Activated CD4-positive, alpha-beta memory T cell treated with anti-CD3 and anti-CD28 coated beads for 36 hours (primary cell): Measurements from ENCODE around the gene FBXW12. TPM values are rescaled to one million over a fixed set of nuclear protein-coding genes. Genes with fewer than 3 reads are reported as not detected.
"Not testable (repeated sequence)": the region's sequence is repeated elsewhere in the genome, so short reads cannot be mapped to it uniquely, and the experiment has no call there.

Experiments used
- CTCF ChIA-PET: fragments of 350-600 bp; sonication (Branson Sonifier 250); formaldehyde crosslinking; loops from one replicate; lab custom pipeline; 2021; ENCODE audit warnings: antibody characterized with exemption, inconsistent platforms; lab: Charles Lee
- POLR2A ChIA-PET: fragments of 350-600 bp; sonication (Branson Sonifier 250); formaldehyde crosslinking; loops from one replicate; lab custom pipeline; 2021; ENCODE audit warnings: antibody characterized with exemption; lab: Charles Lee
- DNase-seq: peaks from one replicate; pipeline ENCODE4 v3.0.0-alpha.2; 2020
- H3K27ac Mint-ChIP-seq: one replicate; pipeline ENCODE4 v1.8.0; 2021; ENCODE audit warnings: mixed read lengths
- H3K27me3 Mint-ChIP-seq: one replicate; pipeline ENCODE4 v1.8.0; 2021; ENCODE audit warnings: mixed read lengths
- H3K36me3 Mint-ChIP-seq: one replicate; pipeline ENCODE4 v1.8.0; 2021; ENCODE audit warnings: mixed read lengths
- H3K4me1 Mint-ChIP-seq: one replicate; pipeline ENCODE4 v1.8.0; 2021; ENCODE audit warnings: low read depth, mixed read lengths
- H3K4me3 Mint-ChIP-seq: one replicate; pipeline ENCODE4 v1.8.0; 2021; ENCODE audit warnings: mild to moderate bottlenecking, mixed read lengths
- H3K9me3 Mint-ChIP-seq: one replicate; pipeline ENCODE4 v1.8.0; 2021; ENCODE audit warnings: mixed read lengths
- intact Hi-C: fragments of 100-400 bp; cut with micrococcal nuclease; formaldehyde crosslinking; loops from one replicate; pipeline ENCODE4 v1.15.1; 2023
- total RNA-seq, 2 experiments: library from RNA; stranded (reverse); gene quantifications; one replicate each; pipeline ENCODE4 v1.2.3, GENCODE V29; 2021

Gene FBXW12
- total RNA-seq, 2 experiments from 2014 or later = not detected

DNA sequence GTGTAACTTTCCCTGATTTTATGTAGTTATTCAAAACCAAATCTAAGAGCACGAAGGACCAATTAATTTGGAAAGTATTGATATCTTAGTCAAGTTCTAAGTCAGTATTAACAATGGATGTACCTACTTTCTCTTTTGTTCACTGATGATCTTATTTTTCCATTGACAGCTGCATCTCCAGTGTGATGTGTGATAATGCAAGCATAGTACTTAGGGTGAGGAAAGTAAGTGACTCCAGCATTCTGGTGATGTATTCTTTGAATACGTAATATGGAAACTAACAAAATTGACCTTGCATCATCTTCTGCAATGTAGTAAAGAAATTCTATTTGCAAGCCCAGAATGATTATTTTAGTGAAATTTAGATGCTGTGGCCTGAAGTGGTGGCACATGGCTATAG, 22.4 kb downstream of the FBXW12 start:
- no peak overlapping the region for H3K4me3 Mint-ChIP-seq
- DNase-seq = no peak
- no peak overlapping the region for H3K27ac Mint-ChIP-seq
- CTCF ChIA-PET = interaction anchor here (1.6 kb wide), 1 partner anchor 41 kb away, joined by 6 read pairs; no protein-coding TSS in a partner anchor
- no peaks in the 10 kb centered on the region for H3K36me3 Mint-ChIP-seq
- peaks cover 8% of the 10 kb centered on the region for H3K27me3 Mint-ChIP-seq
- intact Hi-C loops = no loop called here
- POLR2A ChIA-PET = no interaction called here
- H3K4me1 Mint-ChIP-seq = no peaks in the 10 kb centered on the region
- no peaks in the 10 kb centered on the region for H3K9me3 Mint-ChIP-seq

- POLR2A ChIA-PET = no interaction called here
- H3K4me3 Mint-ChIP-seq = no peak overlapping the region
- CTCF ChIA-PET = interaction anchor here (1.1 to 1.6 kb wide), 3 partner anchors 40 to 240 kb away, joined by 3 to 6 read pairs (median 3); no protein-coding TSS in a partner anchor
- DNase-seq = no peak
- peaks cover 7% of the 10 kb centered on the region for H3K27me3 Mint-ChIP-seq
- no peak overlapping the region for H3K27ac Mint-ChIP-seq
- H3K4me1 Mint-ChIP-seq = no peaks in the 10 kb centered on the region
- intact Hi-C loops = no loop called here
- no peaks in the 10 kb centered on the region for H3K9me3 Mint-ChIP-seq
- no peaks in the 10 kb centered on the region for H3K36me3 Mint-ChIP-seq
Measured at GRCh38 chr3:48395714-48396113, 23.7 kb downstream of the FBXW12 start.

DNA sequence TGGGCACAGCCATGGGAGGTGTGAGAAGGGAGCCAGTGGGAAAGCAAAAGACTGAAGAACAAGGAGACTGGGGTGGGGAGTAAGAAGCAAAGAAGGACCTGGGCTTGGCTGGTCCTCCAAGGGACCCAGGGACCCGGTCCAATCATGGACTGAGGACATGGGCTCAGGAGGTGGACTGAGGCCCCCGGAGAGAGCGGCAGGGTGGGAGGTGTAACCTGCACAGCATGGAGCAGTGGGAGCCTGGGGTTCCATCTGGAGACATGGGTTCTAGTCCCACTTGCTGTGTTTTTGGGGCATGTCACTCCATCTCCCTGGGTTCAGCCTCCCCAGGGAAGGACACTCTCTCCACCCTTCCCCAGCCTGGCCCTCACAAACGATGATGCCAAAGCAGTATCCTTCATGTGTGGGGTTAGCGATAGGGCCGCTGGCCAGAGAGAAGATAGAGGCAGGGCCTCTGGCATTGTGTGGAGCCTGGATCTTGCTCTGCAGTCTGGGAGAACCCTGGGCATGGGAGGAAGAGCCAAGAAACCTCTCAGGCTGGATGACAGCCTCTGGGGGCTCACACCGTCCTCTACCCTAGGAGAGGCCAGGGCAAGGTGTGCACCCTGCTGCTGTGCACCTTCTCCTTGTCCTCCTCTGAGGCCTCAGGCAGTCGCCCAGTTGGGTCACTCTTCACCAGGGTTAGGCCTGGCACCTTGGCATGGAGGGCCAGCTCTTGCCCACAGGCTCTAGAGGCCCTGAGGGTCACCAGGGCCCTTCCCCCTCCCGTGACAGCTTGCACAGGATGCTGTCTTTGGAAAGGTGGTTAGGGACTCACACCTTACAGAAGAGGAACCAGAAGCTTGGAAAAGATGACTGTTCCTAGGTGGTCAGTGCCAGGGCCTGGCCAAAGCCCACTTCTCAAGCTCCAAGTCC, 26.0 kb downstream of the FBXW12 start:
- H3K36me3 Mint-ChIP-seq = no peaks in the 10 kb centered on the region
- peaks cover 3% of the 10 kb centered on the region for H3K27me3 Mint-ChIP-seq
- no peaks in the 10 kb centered on the region for H3K4me1 Mint-ChIP-seq
- ChIA-PET CTCF (interaction anchor here (3.1 to 8.0 kb wide), 3 partner anchors 39 to 161 kb away, joined by 34 to 290 read pairs (median 58); partner anchors contain the start of genes CCDC51, PFKFB4 and TMA7), POLR2A (no interaction called here)
- no peak overlapping the region for H3K27ac Mint-ChIP-seq
- intact Hi-C loops = no loop called here
- no peak for DNase-seq
- H3K4me3 Mint-ChIP-seq = no peak overlapping the region
- no peaks in the 10 kb centered on the region for H3K9me3 Mint-ChIP-seq

DNA sequence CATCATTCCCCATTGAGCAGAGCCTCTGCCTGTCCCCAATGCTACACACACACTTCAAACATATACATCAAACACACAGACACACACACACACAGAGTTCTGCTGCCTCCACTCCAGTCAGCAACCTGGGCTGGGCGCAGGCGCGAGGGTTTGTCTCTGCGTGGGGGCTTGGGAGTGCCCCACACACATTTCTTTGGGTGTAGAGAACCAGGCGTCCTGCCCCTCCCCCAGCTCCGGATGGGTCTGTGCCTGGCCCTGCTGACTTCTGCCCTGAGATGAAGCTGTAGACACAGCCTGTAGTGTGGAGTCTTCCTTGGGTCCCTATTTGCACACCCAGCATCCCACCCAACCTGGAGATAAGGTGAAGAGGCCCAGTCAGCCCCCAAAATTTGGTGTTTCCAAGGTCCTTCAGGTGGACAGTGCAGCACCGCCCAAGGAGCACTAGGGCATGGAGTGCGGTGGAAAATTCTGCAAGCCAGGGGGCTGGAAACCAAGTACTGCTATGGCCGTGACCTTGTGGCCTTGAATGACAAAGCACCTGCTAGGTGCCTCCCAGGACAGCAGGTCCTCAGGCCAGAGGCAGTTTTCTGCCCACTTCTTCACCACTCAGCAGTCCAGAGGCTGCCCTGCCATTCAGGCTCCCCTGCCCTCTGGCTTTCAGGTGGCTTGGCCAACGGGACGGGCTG, 26.8 kb downstream of the FBXW12 start:
- no peaks in the 10 kb centered on the region for H3K9me3 Mint-ChIP-seq
- POLR2A ChIA-PET = no interaction called here
- CTCF ChIA-PET = interaction anchor here (0.9 to 8.0 kb wide), 7 partner anchors 14 to 210 kb away, joined by 3 to 290 read pairs (median 34); partner anchors contain the start of genes CCDC51, PFKFB4, TMA7 and UQCRC1
- peaks cover 1% of the 10 kb centered on the region for H3K27me3 Mint-ChIP-seq
- H3K27ac Mint-ChIP-seq = no peak overlapping the region
- no peak overlapping the region for H3K4me3 Mint-ChIP-seq
- H3K36me3 Mint-ChIP-seq = no peaks in the 10 kb centered on the region
- intact Hi-C loops = no loop called here
- no peak for DNase-seq
- H3K4me1 Mint-ChIP-seq = no peaks in the 10 kb centered on the region

- DNase-seq = peak; percentile 5
- Mint-ChIP-seq H3K4me3 (no peak overlapping the region), H3K4me1 (no peaks in the 10 kb centered on the region), H3K36me3 (no peaks in the 10 kb centered on the region), H3K27ac (no peak overlapping the region), H3K27me3 (peaks cover 1% of the 10 kb centered on the region), H3K9me3 (no peaks in the 10 kb centered on the region)
- ChIA-PET CTCF (interaction anchor here (0.9 to 8.0 kb wide), 21 partner anchors 8 to 286 kb away, joined by 3 to 290 read pairs (median 6); partner anchors contain the start of genes ATRIP, CCDC51, NCKIPSD and PFKFB4), POLR2A (interaction anchor here (0.6 to 1.6 kb wide), 2 partner anchors 150 to 870 kb away, joined by 3 read pairs; no protein-coding TSS in a partner anchor)
- intact Hi-C loops = loop anchor here (2.0 kb wide), 1 partner anchor 37 kb away; no protein-coding TSS in a partner anchor
Measured at GRCh38 chr3:48399387-48400172, 27.6 kb downstream of the FBXW12 start.

DNA sequence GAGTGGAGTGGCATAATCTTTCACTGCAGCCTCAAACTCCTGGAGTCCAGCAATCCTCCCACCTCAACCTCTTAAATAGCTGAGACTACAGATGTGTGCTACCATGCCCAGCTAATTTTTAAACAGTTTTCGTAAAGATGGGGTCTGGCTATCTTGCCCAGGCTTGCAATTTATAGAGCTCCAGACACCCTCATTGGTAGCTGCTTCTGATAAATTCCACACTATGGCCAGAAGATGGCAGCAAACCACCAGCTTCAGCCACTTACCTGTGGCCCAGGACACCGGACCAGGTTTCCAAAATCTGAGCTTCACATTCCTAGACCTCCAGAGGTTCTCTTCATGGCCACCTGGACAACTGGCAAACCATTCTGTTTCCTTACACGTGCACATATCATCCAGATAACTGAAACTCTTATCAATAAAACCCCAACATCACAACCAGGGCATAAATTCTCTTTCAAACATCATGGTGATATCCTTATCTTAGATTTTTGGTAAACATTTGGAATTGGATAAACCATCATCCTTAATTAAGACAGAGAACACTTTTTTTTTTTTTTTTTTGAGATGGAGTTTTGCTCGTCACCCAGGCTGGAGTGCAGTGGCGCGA, 28.9 kb downstream of the FBXW12 start:
- ChIA-PET CTCF (interaction anchor here (0.6 to 8.0 kb wide), 73 partner anchors 9 to 1048 kb away, joined by 3 to 290 read pairs (median 4); partner anchors contain the start of genes ATRIP, CCDC51, CDC25A and KLHDC8B), POLR2A (interaction anchor here (0.9 to 1.6 kb wide), 4 partner anchors 35 to 156 kb away, joined by 3 to 7 read pairs (median 4); partner anchors contain the start of genes CCDC51, PFKFB4 and TMA7)
- H3K4me3 Mint-ChIP-seq = no peak overlapping the region
- H3K27me3 Mint-ChIP-seq = peaks cover 1% of the 10 kb centered on the region
- no peaks in the 10 kb centered on the region for H3K36me3 Mint-ChIP-seq
- peak; percentile 74 for DNase-seq
- intact Hi-C loops = loop anchor here (1.0 to 2.0 kb wide), 4 partner anchors 36 to 255 kb away; partner anchors contain the start of gene SLC26A6
- no peak overlapping the region for H3K27ac Mint-ChIP-seq
- no peaks in the 10 kb centered on the region for H3K4me1 Mint-ChIP-seq
- no peaks in the 10 kb centered on the region for H3K9me3 Mint-ChIP-seq

DNA sequence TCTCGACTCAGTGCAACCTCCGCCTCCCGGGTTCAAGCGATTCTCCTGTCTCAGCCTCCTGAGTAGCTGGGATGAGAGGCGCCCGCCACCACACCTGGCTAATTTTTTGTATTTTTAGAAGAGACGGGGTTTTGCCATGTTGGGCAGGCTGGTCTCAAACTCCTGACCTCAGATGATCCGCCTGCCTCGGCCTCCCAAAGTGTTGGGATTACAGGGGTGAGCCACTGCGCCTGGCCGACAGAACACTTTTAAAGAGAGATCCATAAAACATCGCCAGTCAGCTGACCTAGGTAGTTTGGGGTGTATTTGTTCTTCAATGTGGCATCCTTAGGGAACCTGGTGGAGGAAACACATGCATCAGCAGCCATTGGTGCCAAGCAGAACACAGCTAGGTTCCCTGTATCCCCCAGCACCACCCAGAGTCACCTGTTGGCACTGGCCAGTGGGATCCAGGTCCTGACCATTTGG, 29.4 kb downstream of the FBXW12 start:
- not testable (repeated sequence) for H3K36me3 Mint-ChIP-seq, H3K4me3 Mint-ChIP-seq, H3K4me1 Mint-ChIP-seq, H3K27ac Mint-ChIP-seq, H3K9me3 Mint-ChIP-seq, H3K27me3 Mint-ChIP-seq
- CTCF ChIA-PET = interaction anchor here (0.8 to 8.0 kb wide), 59 partner anchors 9 to 1048 kb away, joined by 3 to 290 read pairs (median 5); partner anchors contain the start of genes ATRIP, CCDC51, CDC25A and KLHDC8B
- intact Hi-C loops = loop anchor here (1.0 to 2.0 kb wide), 4 partner anchors 35 to 255 kb away; partner anchors contain the start of gene SLC26A6
- peak; percentile 7 for DNase-seq
- POLR2A ChIA-PET = interaction anchor here (1.0 to 1.6 kb wide), 3 partner anchors 38 to 155 kb away, joined by 3 to 6 read pairs (median 3); partner anchors contain the start of genes CCDC51, PFKFB4 and TMA7

DNA sequence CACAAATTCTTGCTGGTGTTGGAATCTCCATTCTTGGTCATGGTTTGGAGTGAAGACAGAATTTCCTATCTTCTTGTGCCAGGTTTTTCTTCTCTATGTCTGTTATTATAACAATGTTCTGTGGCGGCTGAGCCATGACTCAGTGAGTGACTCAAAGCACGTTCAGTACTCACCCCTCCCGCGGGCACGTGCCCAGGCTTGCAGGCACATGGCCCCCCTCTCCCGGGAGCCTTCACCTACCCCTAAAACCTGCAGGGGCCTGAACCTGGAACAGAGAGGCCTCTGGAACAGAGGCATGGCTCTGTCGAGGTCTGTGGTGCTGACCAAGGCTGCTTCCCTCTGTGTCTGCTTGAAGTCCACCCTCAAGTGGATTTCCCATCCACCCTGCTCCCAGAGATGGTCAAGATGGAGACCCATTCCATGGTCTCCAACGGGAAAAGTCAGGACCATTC, 30.3 kb downstream of the FBXW12 start:
- Mint-ChIP-seq H3K27ac (no peak overlapping the region), H3K36me3 (no peaks in the 10 kb centered on the region), H3K4me1 (no peaks in the 10 kb centered on the region), H3K27me3 (peaks cover 1% of the 10 kb centered on the region), H3K4me3 (no peak overlapping the region), H3K9me3 (no peaks in the 10 kb centered on the region)
- intact Hi-C loops = no loop called here
- POLR2A ChIA-PET = no interaction called here
- CTCF ChIA-PET = interaction anchor here (1.7 to 8.0 kb wide), 7 partner anchors 28 to 172 kb away, joined by 10 to 290 read pairs (median 33); partner anchors contain the start of genes ATRIP, CCDC51, PFKFB4 and PLXNB1
- peak; percentile 8 for DNase-seq

DNA sequence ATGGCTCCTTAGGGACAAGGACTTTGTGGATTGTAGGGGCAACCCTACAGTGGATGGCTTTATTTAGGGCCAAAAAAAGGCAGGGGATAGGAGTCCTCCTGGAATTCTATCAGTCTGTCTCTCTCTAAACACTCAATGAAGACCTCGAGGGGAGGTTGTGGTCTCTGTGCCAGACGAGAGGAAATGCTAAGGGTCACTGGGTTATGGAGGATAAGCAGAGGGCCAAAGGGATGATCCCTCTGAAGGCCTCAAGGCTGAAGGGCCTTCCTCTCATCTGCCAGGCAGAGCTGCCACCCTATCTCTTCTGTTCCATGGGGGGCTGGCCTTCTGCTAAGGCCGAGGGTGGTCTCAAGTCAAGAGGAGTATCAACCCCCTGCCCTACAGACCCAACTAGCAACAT, 30.9 kb downstream of the FBXW12 start:
- Mint-ChIP-seq H3K4me3 (no peak overlapping the region), H3K4me1 (no peaks in the 10 kb centered on the region), H3K36me3 (no peaks in the 10 kb centered on the region), H3K9me3 (no peaks in the 10 kb centered on the region), H3K27ac (no peak overlapping the region), H3K27me3 (peaks cover 1% of the 10 kb centered on the region)
- DNase-seq = no peak
- POLR2A ChIA-PET = interaction anchor here (0.6 kb wide), 1 partner anchor 54 kb away, joined by 3 read pairs; no protein-coding TSS in a partner anchor
- intact Hi-C loops = no loop called here
- CTCF ChIA-PET = interaction anchor here (6.4 to 8.0 kb wide), 2 partner anchors 34 to 145 kb away, joined by 153 to 290 read pairs; partner anchors contain the start of genes CCDC51 and TMA7
